Measurements from ENCODE around the gene KCNQ1OT1. TPM values are rescaled to one million over a fixed set of nuclear protein-coding genes. Genes with fewer than 3 reads are reported as not detected.

Gene KCNQ1OT1
- total RNA-seq, 1 experiment from 2014 or later: 1.2 TPM

- Histone ChIP-seq H3K79me1 (ENCODE audit: insufficient read depth, low read depth, low read length, poor library complexity, severe bottlenecking) (no peaks in the 10 kb centered on the region), H4K5ac (ENCODE audit: insufficient read length, low read depth, low read length) (no peak overlapping the region), H2BK12ac (ENCODE audit: insufficient read length, low read depth, low read length) (no peak overlapping the region), H3K4me2 (ENCODE audit: insufficient read depth, insufficient read length, low read length) (no peak overlapping the region), H3T11ph (ENCODE audit: low read length) (no peak overlapping the region), H2BK120ac (ENCODE audit: low read depth, low read length, poor library complexity, severe bottlenecking) (no peak overlapping the region), H3K4ac (ENCODE audit: low read depth, low read length) (no peak overlapping the region), H3K9ac (ENCODE audit: extremely low read depth, insufficient read length, low read length) (no peak overlapping the region), H3K23ac (ENCODE audit: insufficient read length, low read depth, low read length) (no peak overlapping the region), H3K9me3 (ENCODE audit: control insufficient read depth, low read depth, low read length) (peaks cover 29% of the 10 kb centered on the region), H3K14ac (ENCODE audit: insufficient read depth, low read length) (no peak overlapping the region), H4K20me1 (ENCODE audit: control insufficient read depth, insufficient read depth, insufficient read length) (no peaks in the 10 kb centered on the region), H3K79me2 (ENCODE audit: insufficient read depth, low read length) (no peaks in the 10 kb centered on the region), H2AK5ac (ENCODE audit: insufficient read length, low read length) (no peak overlapping the region), H2BK15ac (ENCODE audit: low read depth, low read length) (no peak overlapping the region), H3K27me3 (ENCODE audit: insufficient read depth, low read length) (peaks cover 3% of the 10 kb centered on the region; the same call in 1 of the 2 replicates), H2BK20ac (ENCODE audit: low read depth, low read length, poor library complexity, severe bottlenecking) (no peak overlapping the region), H3K23me2 (ENCODE audit: insufficient read length, low read depth, low read length, poor library complexity, severe bottlenecking) (no peaks in the 10 kb centered on the region), H3K4me1 (ENCODE audit: insufficient read depth, low read length) (no peaks in the 10 kb centered on the region), H3K27ac (ENCODE audit: insufficient read length, low read depth, low read length) (no peak overlapping the region), H3K56ac (ENCODE audit: insufficient read length, low read depth, low read length) (no peak overlapping the region), H3K18ac (ENCODE audit: insufficient read length, low read depth, low read length) (no peak overlapping the region), H4K91ac (ENCODE audit: insufficient read length, low read depth, low read length) (no peak overlapping the region), H4K8ac (replicated peaks; ENCODE audit: insufficient read length, low read depth, low read length) (no peak overlapping the region), H2AFZ (ENCODE audit: low read length) (no peak overlapping the region), H2BK5ac (ENCODE audit: insufficient read length, low read length) (no peak overlapping the region)
- Mint-ChIP-seq H3K9me3 (peaks cover 88 to 98% of the 10 kb centered on the region in 2 experiments), H3K36me3 (ENCODE audit: insufficient read depth in 1 of 3, low read depth in 3 of 3) (peaks cover 11 to 29% (median 21%) of the 10 kb centered on the region in 3 experiments), H3K27me3 (ENCODE audit: low read depth) (peaks cover 87% of the 10 kb centered on the region), H3K4me1 (no peaks in the 10 kb centered on the region), H3K27ac (no peak overlapping the region), H3K4me3 (no peak overlapping the region)
- TF ChIP-seq, protein P1, sequence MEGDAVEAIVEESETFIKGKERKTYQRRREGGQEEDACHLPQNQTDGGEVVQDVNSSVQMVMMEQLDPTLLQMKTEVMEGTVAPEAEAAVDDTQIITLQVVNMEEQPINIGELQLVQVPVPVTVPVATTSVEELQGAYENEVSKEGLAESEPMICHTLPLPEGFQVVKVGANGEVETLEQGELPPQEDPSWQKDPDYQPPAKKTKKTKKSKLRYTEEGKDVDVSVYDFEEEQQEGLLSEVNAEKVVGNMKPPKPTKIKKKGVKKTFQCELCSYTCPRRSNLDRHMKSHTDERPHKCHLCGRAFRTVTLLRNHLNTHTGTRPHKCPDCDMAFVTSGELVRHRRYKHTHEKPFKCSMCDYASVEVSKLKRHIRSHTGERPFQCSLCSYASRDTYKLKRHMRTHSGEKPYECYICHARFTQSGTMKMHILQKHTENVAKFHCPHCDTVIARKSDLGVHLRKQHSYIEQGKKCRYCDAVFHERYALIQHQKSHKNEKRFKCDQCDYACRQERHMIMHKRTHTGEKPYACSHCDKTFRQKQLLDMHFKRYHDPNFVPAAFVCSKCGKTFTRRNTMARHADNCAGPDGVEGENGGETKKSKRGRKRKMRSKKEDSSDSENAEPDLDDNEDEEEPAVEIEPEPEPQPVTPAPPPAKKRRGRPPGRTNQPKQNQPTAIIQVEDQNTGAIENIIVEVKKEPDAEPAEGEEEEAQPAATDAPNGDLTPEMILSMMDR (conservative IDR thresholded peaks at IDR 0.05): no peak
- DNase-seq: no peak
- WGBS (ENCODE audit: extremely low coverage, insufficient read length, low lambda C conversion rate): no CpG with 5 or more reads among the region's 1 CpG
Measured at GRCh38 chr11:2630679-2631078, 69.1 kb downstream of the KCNQ1OT1 start.
